CD4-positive, alpha-beta T cell treated with Interleukin-12 subunit alpha and Interleukin-12 subunit beta, for 1 hour (primary cell): Measurements from ENCODE around the gene RABGAP1.
A peak's percentile ranks its signal among the peaks of the same experiment; 100 is the strongest.

Source experiments
- DNase-seq: peaks from one replicate; pipeline ENCODE4 v3.0.0-alpha.2; 2020

RABGAP1 gene

DNA sequence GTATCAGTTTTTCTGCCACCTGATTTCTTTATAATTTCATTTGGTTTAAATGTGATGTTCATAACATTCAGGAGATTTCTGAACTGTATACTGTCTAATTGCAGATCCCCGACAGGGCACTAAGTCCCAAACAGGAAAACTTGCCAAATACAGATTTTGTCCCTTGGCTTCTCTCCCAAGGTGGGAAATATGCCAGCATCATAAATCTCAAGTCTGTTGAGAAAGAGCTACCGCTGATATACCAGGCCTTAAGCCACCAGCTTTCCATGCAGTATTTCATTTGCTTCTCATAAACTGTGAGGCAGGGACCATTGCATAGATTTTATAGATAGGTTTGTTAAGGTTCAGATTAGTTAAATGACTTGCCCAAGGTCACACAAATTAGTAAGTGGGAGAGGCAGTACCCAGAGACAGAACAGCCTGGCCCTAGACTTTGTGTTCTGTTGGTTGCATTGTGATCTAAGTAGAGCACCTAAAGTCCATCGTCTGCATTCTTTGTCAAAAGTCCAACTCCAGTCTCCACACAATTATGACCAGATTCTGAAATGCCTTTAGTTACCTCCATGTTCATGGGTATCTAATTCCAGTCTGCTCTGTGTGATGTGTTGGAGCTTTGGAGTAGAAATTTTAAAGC, 108.9 kb downstream of the RABGAP1 start:
- no peak for DNase-seq

DNA sequence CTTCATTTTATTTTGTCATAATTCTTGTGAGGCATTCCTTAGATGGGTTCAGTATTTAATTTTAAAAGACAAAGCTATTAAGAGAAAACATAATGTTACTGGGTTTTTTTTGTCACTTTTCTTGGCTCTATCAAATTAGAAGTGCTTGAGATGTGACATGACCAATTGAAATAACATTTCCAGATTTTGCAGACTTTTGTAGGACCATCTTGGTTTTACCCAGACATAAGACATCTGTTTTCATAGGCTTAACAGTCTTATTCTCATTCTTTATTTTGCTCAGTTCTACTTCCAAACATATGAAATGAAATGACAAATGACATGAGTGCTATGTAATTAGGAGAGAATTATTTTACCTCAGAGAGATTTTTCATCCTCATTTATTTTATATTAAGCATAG, 112.2 kb downstream of the RABGAP1 start:
- no peak for DNase-seq

DNA sequence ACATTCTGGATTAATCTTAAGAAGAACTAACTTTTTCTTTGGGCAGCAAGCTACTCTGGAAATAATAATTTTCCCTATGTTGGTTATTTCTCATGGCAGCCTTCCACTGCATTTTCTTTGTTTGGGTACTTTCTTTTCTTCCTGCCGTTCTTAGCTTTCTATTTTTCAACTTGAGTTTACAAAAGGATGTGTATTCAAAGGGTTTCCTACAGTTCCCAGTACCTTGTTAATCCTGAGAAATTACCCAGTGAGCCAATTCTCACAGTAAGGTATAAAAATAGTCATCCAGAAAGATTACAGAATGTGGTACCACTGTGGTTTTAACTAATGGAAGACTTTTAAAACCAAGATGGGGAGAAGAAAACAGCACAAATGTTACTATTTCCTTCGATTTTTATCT, 112.9 kb downstream of the RABGAP1 start:
- DNase-seq: no peak

DNA sequence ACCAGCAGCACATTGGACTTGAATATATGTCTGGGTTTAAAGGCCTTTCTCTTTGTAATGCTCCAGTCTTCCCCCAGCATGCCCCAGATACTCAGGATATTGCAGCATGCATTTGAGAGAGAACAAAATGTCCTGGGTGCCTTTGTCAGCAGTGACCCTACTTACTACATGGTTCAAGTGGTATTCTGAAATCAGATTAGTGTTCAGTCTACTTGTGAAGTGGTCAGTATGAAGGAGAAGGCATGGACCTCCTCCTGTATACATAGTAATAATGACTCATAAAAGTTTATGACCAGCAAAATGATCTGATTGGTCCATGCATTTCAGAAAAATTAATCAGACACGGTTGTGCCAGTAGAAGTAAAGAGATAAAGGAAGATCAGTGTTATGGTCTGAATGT, 118.0 kb downstream of the RABGAP1 start:
- DNase-seq: no peak

DNA sequence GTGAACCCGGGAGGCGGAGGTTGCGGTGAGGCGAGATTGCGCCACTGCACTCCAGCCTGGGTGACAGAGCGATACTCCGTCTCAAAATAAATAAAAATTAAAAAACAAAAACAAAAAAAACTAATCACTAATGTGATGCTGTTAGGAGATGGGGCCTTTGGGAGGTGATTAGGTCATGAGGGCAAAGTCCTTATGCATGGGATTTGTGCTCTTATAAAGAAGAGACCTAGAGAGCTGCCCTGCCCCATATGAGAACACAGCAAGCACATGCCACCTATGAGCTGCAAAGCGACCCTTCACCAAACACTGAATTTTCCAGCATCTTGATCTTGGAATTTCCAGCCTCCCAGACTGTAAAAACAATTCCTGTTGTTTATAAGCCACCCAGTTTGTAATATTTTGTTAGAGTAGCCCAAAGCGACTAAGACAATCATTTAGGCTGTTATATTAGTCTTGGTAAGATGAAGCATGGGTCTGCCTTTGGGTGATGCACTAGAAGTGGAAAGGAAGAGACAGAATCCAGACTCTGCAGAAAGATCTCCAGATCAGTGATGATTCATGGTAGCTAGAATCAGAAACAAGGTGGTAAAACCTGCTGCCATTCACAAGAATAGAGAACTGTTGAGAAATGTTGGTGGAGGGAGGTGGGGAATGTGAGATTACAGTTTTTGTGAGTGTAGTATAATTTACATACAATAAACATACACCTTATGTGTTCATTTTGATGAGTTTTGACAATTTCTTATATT, 118.8 kb downstream of the RABGAP1 start:
- DNase-seq: no peak

DNA sequence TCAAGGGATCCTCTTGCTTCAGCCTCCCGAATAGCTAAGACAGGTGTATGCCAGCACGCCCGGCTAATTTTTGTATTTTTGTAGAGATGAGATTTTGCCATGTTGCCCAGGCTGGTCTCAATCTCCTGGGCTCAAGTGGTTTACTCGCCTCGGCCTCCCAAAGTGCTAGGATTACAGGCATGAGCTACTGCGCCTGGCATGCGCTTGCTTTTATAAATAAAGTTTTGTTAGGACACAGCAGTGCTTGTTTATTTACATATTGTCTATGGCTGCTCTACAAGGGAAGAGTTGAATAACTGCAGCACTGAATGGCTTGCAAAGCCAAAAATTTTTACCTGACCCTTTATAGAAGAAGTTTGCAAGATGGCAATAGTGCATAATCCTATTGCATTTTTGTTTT, 120.4 kb downstream of the RABGAP1 start:
- DNase-seq: no peak

DNA sequence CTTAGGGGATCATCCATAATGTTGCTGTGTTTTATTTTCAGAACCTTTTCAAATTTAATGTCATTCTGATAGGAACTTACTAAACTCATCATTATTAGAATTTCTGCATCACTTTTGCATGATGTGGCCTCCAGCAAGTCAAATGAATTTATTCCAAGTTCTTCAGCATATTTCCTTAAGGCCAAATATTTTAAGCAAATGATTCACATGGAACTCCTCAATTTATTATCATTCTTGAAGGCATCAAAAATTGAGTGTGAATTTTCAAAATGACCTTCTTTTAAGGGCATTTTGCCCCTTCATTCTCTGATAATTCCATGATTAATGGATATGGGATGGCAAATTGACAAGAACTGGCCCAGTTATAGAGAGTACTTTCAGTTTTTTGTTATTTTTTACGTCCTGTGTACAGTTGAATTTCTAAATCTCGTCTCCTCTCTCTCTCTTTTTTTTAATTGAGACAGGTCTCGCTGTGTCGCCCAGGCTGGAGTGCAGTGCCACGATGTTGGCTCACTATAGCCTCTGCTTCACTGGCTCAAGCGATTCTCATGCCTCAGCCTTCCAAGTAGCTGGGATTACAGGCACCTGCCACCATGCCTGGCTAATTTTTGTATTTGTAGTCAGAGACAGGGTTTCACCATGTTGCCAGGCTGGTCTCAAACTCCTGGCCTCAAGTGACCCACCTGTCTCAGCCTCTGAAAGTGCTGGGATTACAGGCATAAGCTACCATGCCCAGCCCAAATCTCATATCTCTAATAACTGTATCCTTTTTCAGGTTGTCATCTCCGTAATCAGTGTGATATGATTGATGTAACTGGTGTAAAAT, 121.7 kb downstream of the RABGAP1 start:
- DNase-seq: no peak

DNA sequence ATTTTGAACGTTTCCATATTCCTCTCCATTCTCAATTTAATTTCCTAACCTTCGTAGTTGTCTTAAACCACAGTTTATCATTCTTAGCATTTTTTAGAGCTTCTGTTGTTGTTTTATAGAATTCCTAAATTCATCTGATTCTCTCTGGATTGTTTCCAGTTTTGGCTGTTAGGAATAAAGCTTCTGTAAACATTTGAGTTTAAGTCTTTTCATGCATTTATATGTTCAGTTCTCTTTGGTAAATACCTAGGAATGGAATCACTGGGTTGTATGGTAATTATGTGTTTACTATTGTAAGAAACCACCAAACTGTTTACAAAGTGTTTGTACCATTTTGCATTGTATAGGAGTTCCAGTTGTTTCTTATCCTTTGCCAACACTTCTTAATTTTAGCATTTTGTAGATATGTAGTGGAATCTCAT, 122.4 kb downstream of the RABGAP1 start:
- DNase-seq: no peak

DNA sequence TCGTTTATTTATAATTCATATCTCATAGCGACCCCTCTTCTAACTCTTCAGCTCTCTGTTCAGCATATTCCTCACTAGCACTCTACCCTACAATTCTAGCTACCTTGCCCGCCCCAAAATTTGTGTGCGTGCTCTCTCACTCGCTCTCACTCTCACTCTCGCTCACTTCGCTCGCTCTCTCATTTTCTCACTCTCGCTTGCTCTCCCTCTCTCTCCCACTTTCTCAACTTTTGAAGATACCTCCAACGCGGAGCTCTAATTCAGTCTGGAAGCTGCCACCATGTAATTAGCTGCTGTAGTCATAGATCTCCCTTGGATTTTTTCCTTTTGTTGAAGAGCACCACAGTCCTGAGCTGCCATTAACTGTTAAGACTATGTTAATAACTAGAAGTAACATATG, 123.1 kb downstream of the RABGAP1 start:
- no peak for DNase-seq

DNA sequence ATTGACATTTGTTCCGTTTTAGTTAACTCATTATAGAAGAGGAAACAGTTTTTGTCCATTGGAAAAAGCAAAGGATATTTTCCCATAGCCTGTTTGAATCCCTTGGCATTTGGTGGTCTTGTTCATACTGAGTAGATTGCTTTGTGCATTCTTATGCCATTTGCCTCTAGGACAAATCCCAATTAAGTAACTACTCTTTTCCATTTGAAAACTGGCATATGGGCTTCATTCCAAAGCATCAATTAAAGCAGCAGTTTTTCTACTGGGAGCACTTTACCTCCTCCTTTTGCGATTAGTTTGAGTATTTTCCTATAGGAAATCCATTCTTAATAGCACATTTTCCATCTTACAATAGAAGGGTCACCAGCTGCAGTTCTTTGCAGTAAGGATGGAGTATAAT, 123.9 kb downstream of the RABGAP1 start:
- DNase-seq: no peak

DNA sequence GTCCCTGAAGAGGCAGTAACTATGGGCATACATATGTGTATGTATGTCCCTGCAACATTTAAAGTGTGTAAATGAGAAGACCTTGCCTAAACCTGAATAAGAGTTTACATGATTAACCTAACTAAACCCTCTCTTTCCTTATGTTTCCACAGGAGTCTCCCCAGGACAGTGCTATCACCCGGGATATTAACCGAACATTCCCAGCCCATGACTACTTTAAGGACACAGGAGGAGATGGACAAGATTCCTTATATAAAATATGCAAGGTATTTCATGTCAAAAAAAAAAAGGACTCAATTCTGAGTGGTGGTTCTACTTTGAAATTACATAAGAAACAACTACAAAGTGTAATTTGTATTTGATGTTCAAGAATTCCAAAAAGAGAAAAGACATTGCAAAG, 124.4 kb downstream of the RABGAP1 start:
- DNase-seq: no peak

DNA sequence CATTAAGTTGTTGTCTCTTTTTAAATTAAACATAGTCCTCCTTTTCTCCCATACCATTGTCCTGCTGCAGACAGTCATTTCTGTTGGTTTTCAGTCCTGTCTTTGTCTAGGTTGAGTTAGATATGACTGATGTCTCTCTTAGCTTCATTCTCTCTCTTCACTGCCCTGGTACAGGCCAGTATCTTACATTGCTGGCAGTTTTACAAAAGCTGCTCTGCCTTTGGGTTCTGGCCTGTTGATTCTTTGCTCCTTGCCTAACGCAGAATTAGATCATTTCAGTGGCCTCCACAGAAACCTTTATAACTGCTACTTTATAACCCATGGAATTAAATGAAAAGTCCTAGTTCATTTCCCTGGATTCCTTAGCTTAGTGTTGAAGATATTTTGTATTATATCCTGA, 126.3 kb downstream of the RABGAP1 start:
- DNase-seq: no peak

DNA sequence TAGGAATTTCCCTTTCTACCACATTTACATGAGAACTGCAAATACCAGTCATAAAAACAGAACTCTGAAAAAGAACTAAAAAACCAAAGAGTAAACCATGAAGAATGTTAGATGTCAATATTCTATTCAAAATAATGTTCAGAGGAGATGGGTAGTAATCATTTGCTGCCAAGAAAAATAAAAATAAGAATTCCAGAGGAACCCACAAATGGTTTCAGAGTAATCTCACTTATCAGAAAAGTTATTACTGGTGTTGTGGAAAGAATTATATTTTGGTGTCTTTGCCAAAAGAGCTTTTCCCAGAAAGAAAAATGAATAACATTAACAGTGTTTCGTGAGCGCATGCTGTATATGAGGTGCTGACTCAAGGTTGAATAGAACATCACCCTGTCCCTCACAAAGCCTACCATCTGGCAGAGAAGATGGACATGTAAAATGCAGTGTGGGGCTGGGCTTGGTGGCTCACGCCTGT, 128.2 kb downstream of the RABGAP1 start:
- DNase-seq: no peak

DNA sequence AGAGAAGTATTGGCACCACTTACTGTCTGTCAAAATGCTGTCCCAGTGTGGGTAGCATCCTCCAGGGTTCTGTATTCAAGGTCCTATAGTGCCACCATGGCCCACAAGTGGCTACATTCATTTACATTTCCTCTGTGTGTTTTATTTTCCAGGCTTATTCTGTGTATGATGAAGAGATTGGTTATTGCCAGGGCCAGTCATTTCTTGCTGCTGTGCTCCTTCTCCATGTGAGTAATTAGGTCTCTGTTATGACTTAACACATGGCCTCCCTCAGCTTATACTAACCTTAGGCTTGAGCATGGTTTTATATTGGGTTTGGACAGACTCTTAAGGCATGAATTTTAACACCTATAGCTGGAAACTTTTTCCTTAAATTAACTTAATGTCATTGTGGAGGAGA, 129.4 kb downstream of the RABGAP1 start:
- no peak for DNase-seq

DNA sequence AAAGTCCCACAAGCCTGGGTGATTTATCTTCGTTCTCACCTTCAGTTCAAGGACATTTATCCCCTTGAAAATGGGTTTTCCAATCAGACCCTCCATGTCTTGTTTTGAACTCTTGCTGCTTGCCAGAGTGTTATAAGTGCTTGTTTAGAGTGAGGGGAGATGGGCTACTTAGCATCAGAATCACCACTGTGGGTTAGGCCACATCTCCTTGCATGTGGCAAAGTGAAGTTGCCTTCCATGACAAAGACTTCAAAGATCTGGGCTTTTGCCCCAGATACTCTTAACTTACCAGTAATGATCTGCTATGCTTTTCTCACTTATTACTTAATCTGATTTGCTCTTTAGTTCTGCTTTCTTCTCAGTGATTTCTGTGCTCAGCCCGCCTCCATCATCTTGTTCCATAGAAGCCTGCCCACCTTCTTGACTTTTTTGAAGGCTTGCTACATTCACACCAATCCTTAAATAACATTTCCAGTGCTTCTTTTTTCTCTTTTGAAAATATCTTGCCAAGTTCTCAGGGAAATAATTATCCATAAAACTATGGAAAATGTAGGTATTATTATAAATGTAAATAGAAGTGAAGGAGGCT, 131.7 kb downstream of the RABGAP1 start:
- no peak for DNase-seq

DNA sequence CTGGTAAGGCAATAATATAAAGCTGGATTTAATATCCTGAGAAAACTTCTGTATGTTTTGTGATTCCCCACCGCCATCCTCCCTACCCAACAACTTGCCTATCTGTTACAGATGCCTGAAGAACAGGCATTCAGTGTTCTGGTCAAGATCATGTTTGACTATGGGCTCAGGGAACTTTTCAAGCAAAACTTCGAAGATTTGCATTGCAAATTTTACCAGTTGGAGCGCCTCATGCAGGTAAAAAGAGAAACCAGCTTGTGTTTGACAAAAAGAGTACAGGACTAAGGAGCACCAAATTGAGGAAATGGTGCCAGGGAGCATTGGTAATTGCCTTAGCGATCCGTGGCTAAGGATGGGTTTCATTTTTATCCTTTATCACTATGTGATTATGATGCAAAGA, 132.6 kb downstream of the RABGAP1 start:
- no peak for DNase-seq

DNA sequence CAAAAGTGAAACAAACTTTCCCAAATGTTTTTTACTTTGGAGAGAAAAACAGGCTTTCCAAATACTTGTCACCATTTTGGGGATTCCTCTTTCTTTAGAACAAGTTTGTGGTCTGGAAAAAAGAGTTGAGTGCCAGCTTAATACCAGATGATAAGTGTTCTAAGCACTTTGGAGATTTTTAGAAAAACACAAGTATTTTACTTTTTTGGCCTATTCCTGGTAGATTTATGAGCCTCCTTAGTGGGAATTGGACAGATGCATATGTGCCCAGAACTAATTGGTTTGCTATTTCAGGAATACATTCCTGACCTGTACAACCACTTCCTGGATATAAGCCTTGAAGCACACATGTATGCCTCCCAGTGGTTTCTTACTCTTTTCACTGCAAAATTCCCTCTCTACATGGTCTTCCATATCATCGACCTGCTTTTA, 133.2 kb downstream of the RABGAP1 start:
- no peak for DNase-seq

DNA sequence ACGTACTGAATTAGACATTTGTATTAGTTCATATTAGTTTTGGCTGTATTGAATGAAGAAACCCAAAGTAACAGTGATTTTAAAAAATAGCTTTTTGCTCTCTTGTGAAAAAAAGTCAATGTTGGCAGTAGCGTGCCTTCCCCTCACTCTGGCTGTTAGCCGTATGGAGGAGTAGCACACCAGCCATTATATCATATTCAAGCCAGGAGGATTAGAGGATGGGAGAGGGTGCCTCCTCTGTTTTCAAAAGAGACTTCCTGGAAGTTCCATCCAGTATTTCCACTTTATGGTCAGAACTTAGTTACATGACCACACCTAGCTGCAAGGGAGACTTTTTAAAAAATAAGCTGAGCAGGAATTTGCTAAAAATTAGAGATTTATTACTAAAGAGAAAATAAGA, 133.8 kb downstream of the RABGAP1 start:
- DNase-seq: no peak

DNA sequence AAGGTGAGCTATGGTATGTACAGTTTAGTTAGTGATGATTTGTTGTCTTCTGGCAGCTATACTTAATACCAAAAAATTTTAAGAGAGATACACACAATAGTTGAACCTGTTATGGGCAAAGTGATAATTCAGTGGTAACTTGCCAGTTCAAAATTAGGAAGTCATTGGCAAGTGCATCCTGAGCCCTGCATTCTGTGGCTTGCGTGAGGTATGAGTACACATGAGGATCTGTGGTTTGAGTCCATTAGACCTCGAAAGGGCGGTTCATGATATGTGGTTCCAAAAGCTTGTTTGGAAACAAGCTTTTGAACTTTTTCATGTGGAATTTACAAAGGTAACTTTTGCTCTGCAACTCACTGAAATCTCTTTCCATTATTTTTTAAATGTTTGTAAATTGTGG, 139.6 kb downstream of the RABGAP1 start:
- DNase-seq: no peak

DNA sequence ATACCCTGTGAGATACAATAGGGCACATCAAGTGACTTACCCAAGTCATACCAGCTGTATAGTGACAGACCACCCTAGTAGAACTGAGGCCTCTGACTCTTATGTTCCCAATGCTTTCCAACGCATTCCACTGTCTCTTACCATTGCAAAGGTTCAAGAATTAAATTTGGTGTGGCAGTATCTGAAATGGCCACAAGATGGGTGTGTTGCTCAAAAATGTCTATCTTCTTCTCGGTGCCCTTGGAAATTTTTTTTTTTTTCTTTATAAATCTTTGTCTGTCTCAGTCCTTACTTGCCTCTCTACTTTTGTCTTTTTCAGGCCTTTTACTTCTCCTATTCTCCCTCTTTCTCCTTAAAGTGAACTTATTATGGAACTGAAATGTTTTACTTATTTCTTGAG, 141.0 kb downstream of the RABGAP1 start:
- DNase-seq: peak; percentile 30

DNA sequence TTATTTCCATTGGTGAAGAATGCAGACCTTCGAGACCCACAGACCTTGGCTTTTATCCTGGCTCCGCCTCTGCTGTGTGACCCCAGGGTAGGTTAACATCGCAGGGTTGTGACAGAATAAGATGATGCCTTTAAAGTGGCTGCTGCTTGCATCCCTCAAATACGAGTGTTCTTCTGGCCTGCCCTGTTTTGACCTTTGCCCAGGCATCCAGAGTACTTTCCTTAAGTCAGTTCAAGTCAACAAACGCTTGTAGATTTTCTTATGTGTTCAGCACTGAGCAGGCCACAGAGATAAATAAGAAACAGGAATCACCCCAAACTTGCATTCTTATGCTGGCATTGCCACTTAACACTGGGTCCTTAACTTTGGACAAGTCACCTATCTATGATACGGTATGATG, 142.9 kb downstream of the RABGAP1 start:
- no peak for DNase-seq

DNA sequence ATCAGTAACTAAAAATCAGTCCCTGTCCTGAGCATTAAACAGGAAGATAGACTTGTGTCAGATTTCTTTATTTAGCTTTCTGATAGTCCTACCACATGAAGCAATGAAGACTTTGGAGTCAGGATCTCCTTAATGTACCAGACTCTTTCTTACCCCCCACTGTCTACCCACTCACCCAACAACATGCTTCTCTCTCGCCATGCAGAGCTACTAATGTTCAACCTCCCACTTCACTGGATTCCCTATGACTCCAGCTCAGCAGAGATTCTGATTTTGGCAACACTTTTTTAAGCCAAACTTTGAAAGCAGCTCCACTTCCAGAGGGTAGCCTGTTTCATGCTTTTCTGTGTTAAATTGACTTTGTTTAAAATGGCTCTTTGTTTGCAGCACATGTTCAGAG, 143.4 kb downstream of the RABGAP1 start:
- DNase-seq: no peak

DNA sequence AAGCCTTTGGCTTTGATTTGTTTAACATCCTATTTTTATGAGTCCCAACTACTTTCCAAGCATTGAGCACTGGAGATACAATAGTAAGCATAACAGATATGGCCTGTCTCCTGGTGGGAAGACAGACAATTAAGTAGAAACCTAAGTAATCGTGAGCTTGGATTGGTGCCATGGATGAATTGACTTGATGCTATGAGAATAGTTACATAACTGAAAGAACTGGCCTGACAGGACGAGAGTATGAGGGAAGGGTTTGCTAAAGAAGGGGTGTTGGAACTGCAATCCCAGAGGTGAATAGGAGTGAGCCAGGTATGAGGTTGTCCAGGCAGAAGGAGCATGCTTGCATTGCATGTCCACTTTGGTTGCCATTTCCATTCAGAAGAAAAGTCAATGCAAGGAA, 145.1 kb downstream of the RABGAP1 start:
- DNase-seq: no peak
